ENCODE measurements around the gene ZSCAN16.
"Not testable (repeated sequence)": the region's sequence is repeated elsewhere in the genome, so short reads cannot be mapped to it uniquely, and the experiment has no call there.

ZSCAN16 gene

DNA sequence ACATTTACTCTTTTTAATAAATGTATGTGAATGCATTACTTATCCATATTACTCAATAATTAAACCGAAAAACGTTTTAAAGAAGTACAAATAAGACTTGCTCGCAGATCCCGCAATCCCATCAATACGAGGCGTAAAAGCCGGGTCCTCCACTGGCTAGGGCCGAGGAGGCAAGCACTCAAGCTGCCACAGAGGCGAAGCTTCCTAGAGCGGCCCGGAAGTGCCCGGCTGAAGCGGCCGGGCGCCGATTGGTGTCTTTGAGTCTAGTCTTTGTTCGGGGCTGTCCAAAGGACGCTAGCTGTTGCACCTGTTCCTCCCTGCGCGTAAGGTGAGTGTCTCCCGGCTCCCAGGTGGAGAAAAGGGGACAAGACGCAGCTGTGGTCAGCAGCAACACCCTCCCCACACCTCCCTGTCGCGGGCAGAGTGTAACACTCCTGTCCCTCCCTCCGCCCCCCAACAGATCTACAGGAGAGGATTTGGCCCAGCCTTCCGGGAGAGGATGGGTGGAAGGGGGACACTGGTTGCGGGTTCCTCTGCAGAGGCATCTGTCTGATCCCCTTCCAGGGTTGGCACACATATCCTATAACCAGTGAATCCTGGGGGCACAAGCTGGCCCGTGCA, at the start of gene ZSCAN16:
TSS of gene ZSCAN16 (plus strand) at position 260 of the 621 bp plus-strand sequence. CDS start 835 bp downstream, outside the sequence.
- peak; percentile 69 for DNase-seq

DNA sequence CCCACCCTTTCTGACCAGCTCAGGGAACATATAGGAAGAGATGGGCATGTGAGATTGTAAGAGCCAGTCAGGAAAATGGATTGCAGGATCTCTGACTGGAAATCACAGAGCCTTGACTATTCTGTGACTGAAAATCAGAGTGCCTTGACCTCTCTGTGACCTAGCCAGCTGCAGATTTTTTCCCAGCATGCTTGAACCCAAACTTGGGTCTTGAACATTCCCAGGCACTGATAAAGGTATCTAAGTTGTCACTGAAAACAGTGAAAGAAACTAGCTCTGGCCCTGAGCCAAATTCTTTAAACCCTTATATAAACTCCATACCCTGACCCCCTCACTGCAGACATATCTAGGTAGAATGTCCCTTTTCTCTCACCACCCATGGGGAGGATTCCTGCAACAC, 46.4 kb upstream of the ZSCAN16 start:
- no peak for DNase-seq

DNA sequence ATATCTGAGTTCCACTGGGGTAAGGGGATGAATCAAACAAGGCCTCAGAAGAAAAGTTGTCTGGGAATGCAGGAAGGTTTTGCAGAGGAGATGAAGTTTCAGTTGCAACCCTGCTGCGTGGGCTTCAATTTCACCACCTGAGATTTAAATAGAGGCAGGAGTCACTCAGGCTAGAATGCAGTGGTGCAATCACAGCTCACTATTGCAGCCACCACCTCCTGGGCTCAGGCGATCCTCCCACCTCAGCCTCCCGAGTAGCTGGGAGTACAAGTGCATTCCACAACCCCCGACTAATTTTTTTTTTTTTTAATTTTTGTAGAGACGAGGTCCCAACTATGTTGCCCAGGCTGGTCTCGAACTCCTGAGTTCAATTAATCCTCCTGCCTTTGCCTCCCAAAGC, 45.6 kb upstream of the ZSCAN16 start:
- no peak for DNase-seq

DNA sequence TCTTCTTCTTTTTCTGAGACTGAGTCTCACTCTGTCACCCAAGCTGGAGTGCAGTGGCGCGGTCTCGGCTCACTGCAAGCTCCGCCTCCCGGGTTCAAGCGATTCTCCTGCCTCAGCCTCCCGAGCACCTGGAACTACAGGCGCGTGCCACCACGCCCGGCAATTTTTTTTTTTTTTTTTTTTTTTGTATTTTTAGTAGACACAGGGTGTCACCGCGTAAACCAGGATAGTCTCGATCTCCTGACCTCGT, 44.1 kb upstream of the ZSCAN16 start, which contains the start of gene ZNF165:
TSS of gene ZNF165 (plus strand) at position 188 of the 250 bp plus-strand sequence. CDS start 4,913 bp downstream, outside the sequence.
- DNase-seq = not testable (repeated sequence)

DNA sequence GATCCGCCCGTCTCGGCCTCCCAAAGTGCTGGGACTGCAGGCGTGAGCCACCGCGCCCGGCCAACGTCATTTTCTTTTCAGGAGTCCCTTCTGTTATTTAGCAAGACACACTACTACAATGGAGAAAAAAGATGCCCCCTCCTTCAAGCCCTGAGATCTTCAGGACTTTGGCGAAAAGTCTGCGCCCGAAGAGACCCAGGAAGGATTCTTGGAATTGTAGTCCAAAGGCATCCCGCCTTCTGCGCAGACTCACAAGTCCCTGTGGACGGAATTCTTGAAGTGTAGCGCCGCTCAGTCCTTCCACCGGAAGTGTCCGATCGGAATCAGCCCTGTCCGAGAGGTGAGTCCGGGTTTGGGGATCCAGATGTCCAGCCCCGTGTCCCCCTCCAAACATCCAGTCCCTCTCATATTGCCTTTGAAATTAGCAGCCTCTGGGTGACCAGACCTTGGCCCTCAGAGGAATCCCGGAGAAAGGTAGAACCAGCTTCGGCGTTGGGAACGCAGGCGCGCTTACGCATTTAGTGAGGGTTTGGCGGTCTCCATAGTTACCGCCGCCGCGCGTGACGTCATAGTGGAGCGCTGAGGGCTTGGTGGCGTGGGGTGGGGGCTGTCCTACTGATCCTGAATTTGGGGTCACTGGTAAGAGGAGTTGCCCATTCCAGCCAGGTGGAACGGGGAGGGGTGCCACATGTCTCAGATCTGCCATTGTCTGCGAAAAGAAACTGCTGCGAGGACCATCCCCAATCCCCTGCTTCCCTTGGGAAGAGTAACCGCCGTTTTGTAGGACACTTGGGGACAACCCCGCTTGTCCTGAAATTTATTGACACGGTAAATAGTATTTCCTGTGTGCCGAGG, 43.6 kb upstream of the ZSCAN16 start:
- DNase-seq = peak; percentile 86

DNA sequence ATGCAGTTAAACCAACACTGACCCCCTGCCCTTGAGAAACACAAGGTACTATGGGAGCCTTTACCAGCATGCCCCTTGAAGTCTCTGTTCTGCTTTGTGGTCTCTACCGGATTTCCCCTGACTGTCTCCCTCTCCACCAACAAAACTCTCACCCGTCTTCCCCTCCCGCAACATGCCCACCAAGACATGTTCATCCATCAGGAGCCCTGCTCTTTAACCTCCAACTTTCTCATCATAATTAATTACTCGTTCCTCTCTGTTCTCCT, 43.0 kb upstream of the ZSCAN16 start:
- no peak for DNase-seq

DNA sequence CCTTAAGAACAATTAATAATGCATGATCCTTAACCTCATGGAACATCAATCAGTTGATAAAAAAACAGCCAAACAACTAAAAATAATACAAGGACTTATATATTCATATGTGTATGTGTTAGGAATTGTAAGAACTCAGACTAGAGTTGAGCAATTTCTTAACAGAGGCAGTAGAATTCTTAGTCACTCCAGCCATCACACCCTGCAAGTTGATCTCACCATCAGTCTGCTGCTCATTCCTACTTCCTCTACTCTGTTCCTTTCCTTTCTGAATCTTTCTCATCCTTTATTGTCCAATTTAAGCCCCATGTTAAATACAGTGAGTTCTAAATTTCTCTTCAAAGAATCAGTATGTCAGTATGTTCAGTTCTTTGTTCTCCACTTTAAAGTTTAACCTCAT, 41.5 kb upstream of the ZSCAN16 start:
- DNase-seq = no peak

DNA sequence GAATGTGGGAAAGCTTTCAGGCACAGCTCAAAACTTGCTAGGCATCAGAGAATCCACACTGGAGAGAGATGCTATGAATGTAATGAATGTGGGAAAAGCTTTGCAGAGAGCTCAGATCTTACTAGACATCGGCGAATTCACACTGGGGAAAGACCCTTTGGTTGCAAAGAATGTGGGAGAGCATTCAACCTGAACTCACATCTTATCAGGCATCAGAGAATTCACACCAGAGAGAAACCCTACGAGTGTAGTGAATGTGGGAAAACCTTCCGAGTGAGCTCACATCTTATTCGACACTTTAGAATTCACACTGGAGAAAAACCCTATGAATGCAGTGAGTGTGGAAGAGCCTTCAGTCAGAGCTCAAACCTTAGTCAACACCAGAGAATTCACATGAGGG, 35.4 kb upstream of the ZSCAN16 start:
- no peak for DNase-seq

DNA sequence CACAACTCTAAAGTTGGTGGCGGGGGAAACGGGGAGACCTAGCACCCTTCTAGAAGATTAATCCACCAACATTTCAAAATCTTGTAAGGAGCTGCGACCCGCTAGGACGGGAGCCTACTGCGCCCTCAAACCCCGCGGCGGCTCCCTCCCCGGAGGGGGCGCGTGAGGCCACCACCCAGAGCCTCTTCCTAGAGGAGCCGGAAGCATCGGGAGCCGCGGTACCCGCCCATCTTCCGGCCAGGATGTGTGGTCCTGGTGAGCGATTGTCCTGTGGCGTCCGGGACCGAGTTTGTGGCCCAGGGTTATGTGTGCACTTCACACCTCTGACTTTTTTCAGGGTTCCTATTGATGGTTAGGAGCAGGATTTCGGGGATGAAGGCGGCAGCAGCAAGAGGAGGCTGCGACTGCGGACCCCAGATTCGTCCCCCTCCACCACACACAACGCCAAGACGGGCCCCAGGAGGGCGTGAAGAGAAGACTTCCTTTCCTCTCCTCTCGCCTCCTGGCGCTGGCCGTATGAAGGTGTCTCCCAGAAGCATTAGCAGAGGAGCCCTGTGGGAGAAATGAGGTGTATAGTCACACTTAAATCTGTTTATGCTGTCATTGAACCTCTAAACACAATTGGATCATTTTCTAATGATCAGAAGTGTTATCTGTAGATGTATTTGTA, 33.4 kb upstream of the ZSCAN16 start:
- DNase-seq = no peak

DNA sequence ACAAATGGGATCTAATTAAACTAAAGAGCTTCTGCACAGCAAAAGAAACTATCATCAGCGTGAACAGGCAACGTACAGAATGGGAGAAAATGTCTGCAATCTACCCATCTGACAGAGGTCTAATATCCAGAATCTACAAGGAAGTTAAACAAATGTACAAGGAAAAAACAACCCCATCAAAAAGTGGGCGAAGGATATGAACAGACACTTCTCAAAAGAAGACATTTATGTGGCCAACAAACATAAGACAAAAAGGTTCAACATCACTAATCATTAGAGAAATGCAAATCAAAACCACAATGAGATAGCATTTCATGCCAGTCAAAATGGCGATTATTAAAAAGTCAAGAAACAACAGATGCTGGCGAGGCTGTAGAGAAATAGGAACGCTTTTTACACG, 22.2 kb upstream of the ZSCAN16 start:
- not testable (repeated sequence) for DNase-seq

DNA sequence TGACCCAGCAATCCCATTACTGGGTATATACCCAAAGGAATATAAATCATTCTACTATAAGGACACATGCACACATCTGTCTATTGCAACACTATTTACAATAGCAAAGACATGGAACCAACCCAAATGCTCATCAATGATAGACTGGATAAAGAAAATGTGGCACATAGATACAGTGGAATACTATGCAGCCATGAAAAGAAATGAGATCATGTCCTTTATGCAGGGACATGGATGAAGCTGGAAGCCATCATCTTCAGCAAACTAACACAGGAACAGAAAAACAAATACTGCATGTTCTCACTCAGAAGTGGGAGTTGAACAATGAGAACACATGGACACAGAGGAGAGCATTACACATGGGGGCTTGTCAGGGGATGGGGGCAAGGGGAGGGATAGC, 21.7 kb upstream of the ZSCAN16 start:
- not testable (repeated sequence) for DNase-seq

DNA sequence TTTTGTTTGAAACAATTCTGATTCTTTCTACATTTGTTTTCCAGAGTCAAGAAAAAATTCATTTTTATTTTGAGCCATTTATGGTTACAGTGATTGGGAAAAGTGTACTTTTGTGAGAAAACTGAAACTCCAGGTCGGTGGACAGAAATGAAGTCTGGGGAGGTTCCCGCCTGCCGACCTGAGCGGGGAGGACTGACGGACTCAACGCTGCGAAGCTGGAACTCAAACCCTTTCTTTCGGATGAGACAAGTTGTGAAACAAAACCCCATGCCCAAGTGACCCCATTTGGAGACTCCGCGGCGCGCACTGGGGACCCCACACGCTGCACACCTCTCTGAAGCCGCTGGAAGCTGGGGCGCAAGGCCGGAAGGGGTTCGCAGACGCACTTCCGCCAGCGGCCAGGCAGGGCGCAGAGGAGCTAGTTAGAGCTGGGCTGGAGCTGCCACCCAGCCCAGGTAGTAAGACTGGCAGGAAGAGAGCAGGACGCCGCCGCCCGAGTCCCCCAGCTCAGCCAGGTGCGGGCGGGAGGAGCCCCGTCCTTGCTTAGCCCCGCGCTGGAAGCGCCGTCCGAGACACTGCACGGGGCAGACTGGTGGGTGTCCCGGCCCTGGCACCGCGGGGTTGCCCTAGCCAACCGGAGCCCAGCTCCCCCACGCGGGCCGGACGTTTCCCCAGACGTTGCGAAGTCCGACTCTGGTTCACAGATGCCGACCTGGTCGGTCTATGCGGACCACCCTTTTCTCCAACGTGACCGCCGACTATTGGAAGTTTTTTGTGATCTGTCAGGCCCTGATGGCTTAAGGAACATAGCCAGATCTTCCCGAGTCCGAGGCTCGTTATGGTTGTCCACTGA, 19.8 kb upstream of the ZSCAN16 start:
- peak; percentile 80 for DNase-seq

DNA sequence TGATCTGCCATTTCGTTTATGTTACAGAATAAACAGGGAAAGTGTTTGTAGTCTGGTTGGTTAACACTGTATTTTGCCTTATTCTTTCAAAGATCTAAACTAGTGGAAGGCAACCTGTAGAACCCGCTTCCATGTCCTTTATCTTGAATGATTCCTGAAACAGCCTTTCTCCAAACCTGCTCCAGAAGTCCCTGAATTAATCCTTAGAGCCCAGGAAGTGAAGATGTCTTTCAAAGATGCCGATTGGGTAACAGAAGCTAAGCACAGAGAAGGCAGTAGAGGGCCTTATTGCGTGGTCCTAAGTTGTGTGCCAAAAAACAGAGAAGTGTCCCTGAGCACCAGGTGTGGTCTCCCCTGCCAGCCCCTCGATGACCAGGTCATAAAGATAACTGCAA, 19.2 kb upstream of the ZSCAN16 start:
- no peak for DNase-seq

DNA sequence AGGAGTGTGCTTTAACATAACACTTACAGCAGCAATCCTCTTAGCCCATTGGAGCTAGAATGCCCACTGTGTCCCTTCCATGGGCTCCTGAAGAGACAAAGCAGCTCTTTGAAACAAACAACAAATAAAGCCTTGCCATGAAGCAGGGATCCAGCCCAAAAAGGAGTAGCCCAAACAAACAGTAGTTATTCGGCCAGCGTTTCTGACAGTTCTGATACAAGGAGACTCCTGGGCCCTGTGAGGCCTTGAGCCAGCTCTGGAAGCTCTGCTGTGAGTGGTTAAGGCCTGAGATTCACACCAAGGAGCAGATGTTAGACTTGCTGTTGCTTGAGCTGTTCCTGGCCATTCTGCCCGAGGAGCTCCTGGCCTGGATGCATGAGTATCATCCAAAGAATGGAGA, 16.9 kb upstream of the ZSCAN16 start:
- DNase-seq = no peak

DNA sequence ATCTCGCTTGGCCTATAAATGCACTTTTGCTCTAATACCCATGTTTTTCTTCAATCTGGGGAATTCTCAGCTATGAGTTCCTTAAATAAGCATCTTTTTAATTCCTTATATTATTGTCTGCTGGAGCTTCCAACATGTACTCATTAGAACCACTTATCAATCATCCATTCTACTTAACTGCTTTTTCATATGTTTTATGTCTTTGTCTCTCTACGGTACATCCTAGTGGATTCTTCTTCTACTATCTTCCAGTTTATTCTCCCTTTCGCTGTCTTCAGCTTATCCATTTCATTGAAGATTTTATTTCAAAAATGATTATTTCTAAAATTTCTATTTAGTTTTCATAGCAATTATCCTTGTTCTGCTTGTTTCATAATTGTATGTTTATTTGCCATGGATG, 12.4 kb upstream of the ZSCAN16 start:
- DNase-seq = no peak

DNA sequence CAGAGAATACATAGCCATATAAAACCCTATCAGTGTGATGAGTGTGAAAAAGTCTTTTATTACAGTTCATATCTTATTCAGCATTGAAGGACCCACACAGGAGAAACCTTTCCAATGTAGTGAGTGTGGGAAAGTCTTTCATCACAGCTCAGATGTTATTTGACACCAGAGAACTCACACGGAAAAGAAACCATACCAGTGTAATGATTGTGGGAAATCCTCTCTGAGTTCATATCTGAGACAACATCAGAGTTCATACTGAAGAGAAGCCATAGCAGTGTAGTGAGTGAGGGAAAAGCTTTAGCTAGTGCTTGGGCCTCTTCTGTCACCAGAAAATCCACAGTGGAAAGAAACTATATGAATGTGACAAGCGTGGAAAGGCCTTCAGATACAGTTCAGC, 8.6 kb upstream of the ZSCAN16 start:
- no peak for DNase-seq

DNA sequence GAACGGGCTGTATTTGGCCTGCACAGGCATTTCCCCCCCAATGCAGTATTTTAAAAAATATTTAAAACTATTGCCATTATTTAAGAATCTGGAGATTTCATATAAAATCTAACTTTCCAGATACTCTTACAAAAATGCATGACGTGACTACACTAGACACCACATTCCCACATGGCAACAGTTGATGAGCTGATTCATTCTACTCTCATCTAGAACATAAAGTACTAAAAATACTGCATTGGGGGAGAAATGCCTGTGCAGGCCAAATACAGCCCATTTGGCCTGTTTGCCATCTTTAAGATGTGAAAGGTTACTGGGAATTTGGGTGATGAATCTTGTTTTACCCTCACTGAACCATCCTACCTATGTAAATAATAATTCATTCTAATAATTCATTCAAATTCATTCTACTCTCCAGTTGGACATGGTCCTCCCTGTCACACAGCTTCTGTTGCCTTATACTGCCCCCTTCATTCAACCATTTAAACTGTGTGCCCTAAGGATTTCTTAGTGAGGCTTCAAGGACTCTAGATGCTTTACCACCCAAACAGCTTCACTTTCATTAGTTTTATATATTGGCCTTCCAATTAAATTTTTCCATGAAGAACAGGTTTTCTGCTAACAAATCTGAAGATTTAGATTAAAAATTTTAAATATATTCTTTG, 6.9 kb upstream of the ZSCAN16 start:
- no peak for DNase-seq

DNA sequence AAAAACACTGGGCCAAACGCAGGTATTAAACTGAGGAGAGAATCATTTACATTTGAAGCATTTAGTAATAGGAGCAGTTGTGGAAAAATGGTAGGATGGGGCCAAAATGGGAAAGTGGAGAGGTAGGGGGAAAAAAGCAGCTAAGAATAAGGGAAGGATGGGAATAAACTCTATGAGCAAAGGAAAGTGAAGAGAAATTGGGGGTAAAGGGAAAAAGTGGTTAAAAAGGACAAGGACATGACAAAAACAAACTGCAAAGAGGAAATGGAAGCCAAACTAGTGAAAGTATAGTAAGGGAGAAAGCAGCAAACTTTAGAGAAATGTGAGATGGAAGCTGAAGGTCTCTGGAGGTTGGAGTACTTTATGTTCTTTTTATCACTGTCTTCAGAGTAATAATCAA, 6.2 kb upstream of the ZSCAN16 start:
- DNase-seq = no peak

DNA sequence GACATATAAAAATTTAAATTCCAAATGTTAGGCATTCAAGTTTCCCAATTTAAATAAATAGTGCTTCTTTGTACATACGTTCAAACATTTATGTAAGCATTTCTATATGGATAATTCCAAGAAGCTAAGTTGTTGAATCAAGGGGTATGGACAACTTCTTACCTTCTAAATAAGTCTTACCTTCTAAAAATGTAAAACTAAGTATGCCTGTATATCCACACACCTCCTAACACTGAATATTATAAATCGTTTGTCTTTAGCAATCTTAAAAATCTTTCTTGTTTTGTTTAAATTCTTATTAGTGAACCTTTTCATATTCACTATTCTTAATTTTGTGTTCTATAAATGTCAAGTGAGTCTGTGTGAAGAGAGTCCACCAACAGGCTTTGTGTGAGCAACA, 2.5 kb upstream of the ZSCAN16 start:
- no peak for DNase-seq

DNA sequence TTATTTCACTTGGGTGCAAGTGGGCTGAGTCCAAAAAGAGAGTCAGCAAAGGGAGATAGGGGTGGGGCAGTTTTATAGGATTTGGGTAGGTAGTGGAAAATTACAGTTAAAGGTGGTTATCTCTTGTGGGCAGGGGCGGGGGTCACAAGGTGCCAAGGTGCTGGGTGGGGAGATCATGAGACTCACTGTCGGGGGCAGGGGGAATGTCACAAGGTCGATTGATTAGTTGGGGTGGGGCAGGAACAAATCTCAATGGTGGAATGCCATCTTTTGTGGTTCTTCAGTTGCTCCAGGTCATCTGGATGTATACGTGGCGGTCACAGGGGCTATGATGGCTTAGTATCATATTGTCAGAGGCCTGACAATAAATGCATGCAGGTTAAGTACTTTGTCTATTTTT, 2.1 kb upstream of the ZSCAN16 start:
- not testable (repeated sequence) for DNase-seq

DNA sequence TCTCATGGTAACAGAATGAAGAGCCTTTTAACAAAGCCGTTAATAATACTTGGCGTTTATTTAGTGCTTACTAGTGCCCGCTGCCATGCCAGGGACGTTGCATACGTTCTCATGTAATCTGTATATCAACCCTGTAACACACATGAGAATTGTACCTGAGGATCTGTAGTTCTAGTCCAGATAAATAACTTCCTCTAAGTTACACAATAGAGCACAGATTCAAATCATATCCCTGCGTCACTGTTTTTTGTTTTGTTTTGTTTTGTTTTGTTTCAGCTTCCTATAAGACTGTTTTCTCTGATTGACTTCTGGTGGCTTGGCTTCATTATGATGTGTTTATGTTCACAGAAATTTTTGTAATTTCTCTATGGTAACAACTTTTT, 553 bp downstream of the ZSCAN16 start:
- no peak for DNase-seq

DNA sequence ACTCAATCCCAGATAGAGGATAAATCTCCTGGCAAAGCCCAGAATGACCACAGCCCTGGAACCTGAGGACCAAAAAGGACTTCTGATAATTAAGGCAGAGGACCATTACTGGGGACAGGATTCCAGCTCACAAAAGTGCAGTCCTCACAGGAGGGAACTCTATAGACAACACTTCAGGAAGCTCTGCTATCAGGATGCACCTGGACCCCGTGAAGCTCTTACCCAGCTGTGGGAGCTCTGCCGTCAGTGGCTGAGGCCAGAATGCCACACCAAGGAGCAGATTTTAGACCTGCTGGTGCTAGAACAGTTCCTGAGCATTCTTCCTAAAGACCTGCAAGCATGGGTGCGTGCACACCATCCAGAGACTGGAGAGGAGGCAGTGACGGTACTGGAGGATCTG, 992 bp downstream of the ZSCAN16 start:
- no peak for DNase-seq

DNA sequence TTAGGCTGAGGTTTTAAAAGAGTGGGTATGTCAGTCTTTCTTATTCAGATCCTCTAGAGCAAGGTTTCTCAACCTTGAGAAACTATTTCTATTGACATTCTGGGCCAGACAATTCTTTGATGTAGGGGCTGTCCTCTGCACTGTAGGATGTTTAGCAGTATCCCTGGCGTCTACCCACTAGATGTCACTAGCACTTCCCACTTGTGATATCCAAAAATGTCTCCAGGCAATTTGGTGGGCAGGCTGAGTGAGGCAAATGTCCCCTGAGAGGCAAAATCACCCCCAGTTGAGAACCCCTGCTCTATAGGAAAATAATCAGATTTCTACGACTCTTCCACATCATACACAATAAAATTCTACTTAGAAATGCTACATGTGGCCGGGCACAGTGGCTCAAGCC, 9.6 kb downstream of the ZSCAN16 start:
- no peak for DNase-seq
